DOHH2 (cell line): ENCODE data around the gene ASIC1.

Experiments
- H3F3A ChIP-seq: fragments of 200-600 bp; sonication (generic), shearing (Covaris generic); 2 replicates; pipeline ENCODE4 v1.6.0; 2016; ENCODE audit warnings: antibody characterized with exemption, mild to moderate bottlenecking; ENCODE audit not compliant: control insufficient read depth, insufficient read depth
- H3K27ac ChIP-seq: fragments of 200-600 bp; sonication (generic); 2 replicates; pipeline ENCODE4 v1.5.1; 2014; ENCODE audit warnings: low read depth, mild to moderate bottlenecking, low read length, moderate library complexity
- H3K27me3 ChIP-seq: fragments of 200-600 bp; sonication (generic); 2 replicates; pipeline ENCODE4 v1.6.1; 2014; ENCODE audit warnings: mild to moderate bottlenecking, low read length, mixed read lengths; ENCODE audit not compliant: control insufficient read depth
- H3K36me3 ChIP-seq: fragments of 200-600 bp; sonication (generic); 2 replicates; pipeline ENCODE4 v1.6.1; 2014; ENCODE audit warnings: mild to moderate bottlenecking, low read length, moderate library complexity, mixed read lengths; ENCODE audit not compliant: control insufficient read depth
- H3K4me1 ChIP-seq: fragments of 200-600 bp; sonication (generic); 2 replicates; pipeline ENCODE4 v1.6.1; 2014; ENCODE audit warnings: mild to moderate bottlenecking, low read length, mixed read lengths; ENCODE audit not compliant: control insufficient read depth
- H3K4me2 ChIP-seq: fragments of 200-600 bp; sonication (generic); 2 replicates; pipeline ENCODE4 v1.6.0; 2014; ENCODE audit warnings: mild to moderate bottlenecking, low read length, moderate library complexity
- H3K4me3 ChIP-seq: fragments of 200-600 bp; sonication (generic); 2 replicates; pipeline ENCODE4 v1.5.1; 2014; ENCODE audit warnings: mild to moderate bottlenecking, low read length, mixed read lengths
- H3K79me2 ChIP-seq: fragments of 200-600 bp; sonication (generic); 2 replicates; pipeline ENCODE4 v1.6.1; 2014; ENCODE audit warnings: mild to moderate bottlenecking, low read length, mixed read lengths; ENCODE audit not compliant: control insufficient read depth
- H3K9me2 ChIP-seq: fragments of 200-600 bp; sonication (generic); replicated peaks from 2 replicates; pipeline ENCODE4 v1.6.1; 2014; ENCODE audit warnings: mild to moderate bottlenecking, low read length, mixed read lengths; ENCODE audit not compliant: control insufficient read depth
- H3K9me3 ChIP-seq: fragments of 200-600 bp; sonication (generic); 2 replicates; pipeline ENCODE4 v1.6.1; 2014; ENCODE audit warnings: antibody characterized with exemption, low read length, mixed read lengths; ENCODE audit not compliant: control insufficient read depth, insufficient read depth
- H4K20me1 ChIP-seq: fragments of 200-600 bp; sonication (generic); 2 replicates; pipeline ENCODE4 v1.6.0; 2014; ENCODE audit warnings: low read depth, mild to moderate bottlenecking, antibody characterized with exemption, low read length, moderate library complexity; ENCODE audit not compliant: control insufficient read depth, insufficient read depth
- CTCF ChIP-seq: fragments of 200-600 bp; sonication (generic); IDR thresholded peaks from one replicate; pipeline ENCODE4 v1.5.1; 2014; ENCODE audit warnings: antibody characterized with exemption, mild to moderate bottlenecking, low read depth, low read length; ENCODE audit not compliant: poor library complexity, severe bottlenecking
- EZH2phosphoT487 ChIP-seq: fragments of 200-600 bp; sonication (generic); IDR thresholded peaks from 2 replicates; pipeline ENCODE4 v1.6.1; 2017; ENCODE audit warnings: borderline replicate concordance, mild to moderate bottlenecking, antibody characterized with exemption, low read length, moderate library complexity, mixed read lengths

ASIC1 gene

GRCh38 chr12:50041062-50041860, 16.1 kb upstream of the ASIC1 start:
- TF ChIP-seq CTCF = no peak
- TF ChIP-seq EZH2phosphoT487 = no peak
- no peaks in the 10 kb centered on the region for H3K9me2 ChIP-seq
- H3K4me2 ChIP-seq = no peak overlapping the region
- H3K36me3 ChIP-seq = no peaks in the 10 kb centered on the region
- H3K9me3 ChIP-seq = no peaks in the 10 kb centered on the region
- no peaks in the 10 kb centered on the region for H3K4me1 ChIP-seq
- no peak overlapping the region for H3K27ac ChIP-seq
- H3F3A ChIP-seq = no peaks in the 10 kb centered on the region
- H4K20me1 ChIP-seq = no peaks in the 10 kb centered on the region
- peaks cover 6% of the 10 kb centered on the region; the same call in 1 of the 2 replicates for H3K27me3 ChIP-seq
- H3K79me2 ChIP-seq = no peaks in the 10 kb centered on the region
- no peak overlapping the region for H3K4me3 ChIP-seq

GRCh38 chr12:50041962-50042361, 15.4 kb upstream of the ASIC1 start:
- Histone ChIP-seq H3K9me2 (no peaks in the 10 kb centered on the region), H3K27me3 (peaks cover 6% of the 10 kb centered on the region; the same call in 1 of the 2 replicates), H3F3A (no peaks in the 10 kb centered on the region), H3K27ac (no peak overlapping the region), H3K4me3 (no peak overlapping the region), H3K9me3 (no peaks in the 10 kb centered on the region), H4K20me1 (no peaks in the 10 kb centered on the region), H3K79me2 (no peaks in the 10 kb centered on the region), H3K4me2 (no peak overlapping the region), H3K36me3 (no peaks in the 10 kb centered on the region), H3K4me1 (no peaks in the 10 kb centered on the region)
- TF ChIP-seq CTCF = no peak
- TF ChIP-seq EZH2phosphoT487 = no peak

GRCh38 chr12:50042693-50043092, 14.7 kb upstream of the ASIC1 start:
- no peaks in the 10 kb centered on the region for H3K36me3 ChIP-seq
- no peak overlapping the region for H3K4me2 ChIP-seq
- H3K9me2 ChIP-seq = no peaks in the 10 kb centered on the region
- no peaks in the 10 kb centered on the region for H3K9me3 ChIP-seq
- no peaks in the 10 kb centered on the region for H3F3A ChIP-seq
- peaks cover 6% of the 10 kb centered on the region; the same call in 1 of the 2 replicates for H3K27me3 ChIP-seq
- no peak overlapping the region for H3K4me3 ChIP-seq
- TF ChIP-seq CTCF (no peak), EZH2phosphoT487 (no peak)
- no peaks in the 10 kb centered on the region for H3K4me1 ChIP-seq
- no peak overlapping the region for H3K27ac ChIP-seq
- no peaks in the 10 kb centered on the region for H3K79me2 ChIP-seq
- H4K20me1 ChIP-seq = no peaks in the 10 kb centered on the region
